Endothelial cell of umbilical vein (primary cell): Measurements from ENCODE around the gene ACADS. TPM values are rescaled to one million over a fixed set of nuclear protein-coding genes. Genes with fewer than 3 reads are reported as not detected.

ENCODE experiments used
- BruUV-seq: library from RNA; stranded (reverse); fragments of 400-500 nt; replicated peaks from 2 replicates; lab custom pipeline; 2021; lab: Mats Ljungman, UMichigan
- CTCF ChIA-PET: fragments of 300-600, 350-600 bp; sonication (Branson Sonifier 250); formaldehyde crosslinking; loops from one replicate; lab custom pipeline; 2021; ENCODE audit warnings: antibody characterized with exemption, inconsistent platforms; lab: Charles Lee
- POLR2A ChIA-PET: fragments of 300-600, 350-600 bp; sonication (Branson Sonifier 250); formaldehyde crosslinking; loops from one replicate; lab custom pipeline; 2021; ENCODE audit warnings: antibody characterized with exemption, inconsistent platforms; lab: Charles Lee
- DNase-seq: peaks from one replicate; pipeline ENCODE4 v3.0.0-alpha.2; 2011; ENCODE audit warnings: low read depth, low spot score
- FAIRE-seq: peaks from 2 replicates; lab custom pipeline; 2011; peaks lifted over from hg19 to GRCh38; lab: Jason Lieb, UNC
- H2AFZ ChIP-seq: 2 replicates; pipeline ENCODE4 v1.6.0; 2012; ENCODE audit warnings: low read depth, low read length, control low read depth, inconsistent platforms
- H3K27ac ChIP-seq: 2 replicates; pipeline ENCODE4 v1.5.1; 2011; ENCODE audit warnings: low read depth, mild to moderate bottlenecking, control low read depth, low read length, moderate library complexity; ENCODE audit not compliant: insufficient read depth
- H3K27me3 ChIP-seq, 2 experiments: 2 replicates each; pipeline versions ENCODE4 v1.6.0 to v1.6.1; 2011; ENCODE audit warnings: low read length in 2 of 2, mixed read lengths in 1 of 2; ENCODE audit not compliant: control insufficient read depth in 2 of 2, insufficient read depth in 2 of 2
- H3K36me3 ChIP-seq, 2 experiments: 2 replicates in 1 of 2; 3 replicates in 1 of 2; pipeline ENCODE4 v1.5.1; 2011; ENCODE audit warnings: low read length in 2 of 2, mild to moderate bottlenecking in 1 of 2, moderate library complexity in 1 of 2; ENCODE audit not compliant: control insufficient read depth in 2 of 2, insufficient read depth in 2 of 2; ENCODE audit errors: extremely low read depth in 1 of 2
- H3K4me1 ChIP-seq: 3 replicates; pipeline ENCODE4 v1.5.1; 2011; ENCODE audit warnings: mild to moderate bottlenecking, low read length; ENCODE audit not compliant: control insufficient read depth, insufficient read depth; ENCODE audit errors: extremely low read depth
- H3K4me2 ChIP-seq: 2 replicates; pipeline ENCODE4 v1.6.1; 2011; ENCODE audit warnings: low read length, control low read depth, mixed read lengths; ENCODE audit not compliant: insufficient read depth
- H3K4me3 ChIP-seq, 3 experiments: fragments of 200-600 bp in 1 of 3; sonication (generic), shearing (Covaris generic) in 1 of 3; replicated peaks in 1 of 3; 2 replicates each; pipeline ENCODE4 v1.5.1; 2011 to 2016; ENCODE audit warnings: control low read depth in 3 of 3, low read length in 3 of 3, mild to moderate bottlenecking in 2 of 3, inconsistent platforms in 1 of 3, low read depth in 1 of 3, moderate library complexity in 1 of 3; ENCODE audit not compliant: insufficient read depth in 1 of 3
- H3K79me2 ChIP-seq: 2 replicates; pipeline ENCODE4 v1.6.0; 2012; ENCODE audit warnings: low read length, inconsistent platforms; ENCODE audit not compliant: control insufficient read depth, insufficient read depth
- H3K9ac ChIP-seq: replicated peaks from 2 replicates; pipeline ENCODE3; 2011; ENCODE audit warnings: low read length, control low read depth; ENCODE audit not compliant: insufficient read depth; ENCODE audit errors: extremely low read depth
- H3K9me1 ChIP-seq: replicated peaks from 3 replicates; pipeline ENCODE4 v1.6.0; 2011; ENCODE audit warnings: mild to moderate bottlenecking, low read length; ENCODE audit not compliant: control insufficient read depth, insufficient read depth; ENCODE audit errors: extremely low read depth
- H3K9me3 ChIP-seq: replicated peaks from 2 replicates; pipeline ENCODE4 v1.5.1; 2012; ENCODE audit warnings: low read length, inconsistent platforms; ENCODE audit not compliant: control insufficient read depth, insufficient read depth
- H4K20me1 ChIP-seq: replicated peaks from 2 replicates; pipeline ENCODE3; 2011; ENCODE audit warnings: mild to moderate bottlenecking, low read length; ENCODE audit not compliant: control insufficient read depth, insufficient read depth; ENCODE audit errors: extremely low read depth
- CTCF ChIP-seq, 2 donors: IDR thresholded peaks; 1 replicate in 1 of 2; 2 replicates in 1 of 2; pipeline ENCODE4 v1.5.1; 2011; ENCODE audit warnings: low read length in 2 of 2, mild to moderate bottlenecking in 2 of 2, moderate library complexity in 2 of 2, control low read depth in 1 of 2, inconsistent platforms in 1 of 2, low read depth in 1 of 2; ENCODE audit not compliant: insufficient read depth in 1 of 2; ENCODE audit errors: extremely low read depth in 1 of 2
- EZH2 ChIP-seq: IDR thresholded peaks from 2 replicates; pipeline ENCODE4 v1.6.1; 2012; ENCODE audit warnings: borderline replicate concordance, low read depth, mild to moderate bottlenecking, moderate library complexity, low read length, inconsistent platforms; ENCODE audit not compliant: severe bottlenecking
- FOS ChIP-seq: IDR thresholded peaks from 2 replicates; pipeline ENCODE4 v1.6.1; 2011; ENCODE audit warnings: mild to moderate bottlenecking, low read length, moderate library complexity, borderline replicate concordance; ENCODE audit not compliant: insufficient read depth
- GATA2 ChIP-seq: IDR thresholded peaks from 2 replicates; pipeline ENCODE4 v1.7.0; 2011; ENCODE audit warnings: low read depth, mild to moderate bottlenecking, moderate library complexity, mixed read lengths, low read length; ENCODE audit not compliant: insufficient read length, insufficient read depth
- JUN ChIP-seq: IDR thresholded peaks from 2 replicates; pipeline ENCODE4 v1.6.1; 2011; ENCODE audit warnings: borderline replicate concordance, low read depth; ENCODE audit not compliant: insufficient read length, insufficient read depth
- MAX ChIP-seq: IDR thresholded peaks from 2 replicates; pipeline ENCODE4 v1.6.1; 2011; ENCODE audit not compliant: insufficient read depth, insufficient read length
- MYC ChIP-seq: IDR thresholded peaks from one replicate; pipeline ENCODE4 v1.6.1; 2011; ENCODE audit warnings: mild to moderate bottlenecking, low read depth, low read length
- POLR2A ChIP-seq: IDR thresholded peaks from 2 replicates; pipeline ENCODE4 v1.6.1; 2012; ENCODE audit warnings: low read depth, mild to moderate bottlenecking, control low read depth, low read length
- POLR2AphosphoS5 ChIP-seq: IDR thresholded peaks from 2 replicates; pipeline ENCODE4 v1.6.1; 2012; ENCODE audit warnings: low read depth, mild to moderate bottlenecking, control low read depth, low read length, moderate library complexity; ENCODE audit not compliant: insufficient read depth
- dilution Hi-C: fragments of 300-500 bp; cut with MboI; formaldehyde crosslinking; loops from one replicate; pipeline ENCODE4 v1.15.0; 2019; ENCODE audit warnings: low sequenced_read_pairs; ENCODE audit not compliant: extremely low pct_ligation_motif_present
- intact Hi-C: fragments of 100-400 bp; cut with micrococcal nuclease; formaldehyde crosslinking; loops from one replicate; pipeline ENCODE4 v1.10.0; 2022
- polyA plus RNA-seq, 4 experiments: library from polyadenylated mRNA; depleted of rRNA in 3 of 4; stranded (reverse) in 3 of 4; unstranded in 1 of 4; fragments of >200 nt; gene quantifications; 2 replicates each; pipeline versions ENCODE4 v1.2.1 to v1.2.3, GENCODE V29; 2011 to 2012; ENCODE audit warnings: missing spikeins in 1 of 4
- total RNA-seq: library from RNA; stranded (reverse); gene quantifications from 2 replicates; pipeline ENCODE4 v1.2.3, GENCODE V29; 2021

ACADS gene
- total and polyA plus RNA-seq, 2 donors (not counting 3 experiments of a cell fraction or from before 2014, with no cell fraction given), result 8.2 to 8.9 TPM

- CTCF ChIA-PET, result no interaction called here
- intact Hi-C loops, result no loop called here
- H3K4me2 ChIP-seq, result no peak overlapping the region
Observed at GRCh38 chr12:120763250-120763649, 37.6 kb downstream of the ACADS start.

More at GRCh38 chr12:120763250-120763649, 37.6 kb downstream of the ACADS start:
- H3K4me3 ChIP-seq, result no peak overlapping the region
- TF ChIP-seq MYC, result no peak
- TF ChIP-seq POLR2A, result no peak
- no peak for TF ChIP-seq FOS
- no peak for TF ChIP-seq CTCF (IDR thresholded peaks at IDR 0.05; ENCODE audit: extremely low read depth in 1 of 2, insufficient read depth in 1 of 2, low read depth in 1 of 2, low read length in 2 of 2)
- TF ChIP-seq GATA2, result no peak
- TF ChIP-seq MAX, result no peak
- no peak for TF ChIP-seq EZH2
- no peak for TF ChIP-seq POLR2AphosphoS5
- TF ChIP-seq JUN, result no peak
- no peaks in the 10 kb centered on the region for H3K79me2 ChIP-seq
- H3K9ac ChIP-seq, result no peak overlapping the region
- no peaks in the 10 kb centered on the region for H3K27me3 ChIP-seq
- H4K20me1 ChIP-seq, result no peaks in the 10 kb centered on the region
- dilution Hi-C loops, result no loop called here
- H3K36me3 ChIP-seq, result peaks cover 10 to 37% of the 10 kb centered on the region in 2 experiments
- H3K9me3 ChIP-seq, result no peaks in the 10 kb centered on the region
- POLR2A ChIA-PET, result no interaction called here
- no TSS peak for BruUV-seq
- H3K27ac ChIP-seq, result no peak overlapping the region
- no peaks in the 10 kb centered on the region for H3K9me1 ChIP-seq
- DNase-seq, result no peak
- no peaks in the 10 kb centered on the region for H3K4me1 ChIP-seq
- H2AFZ ChIP-seq, result no peak overlapping the region
- FAIRE-seq, result no peak
